Heart left ventricle (tissue), 16 donors: ENCODE data around the gene PMF1. TPM values are rescaled to one million over a fixed set of nuclear protein-coding genes. Genes with fewer than 3 reads are reported as not detected.

Experiments used
- ATAC-seq, 4 donors: fragments of 200-7000 bp; cut with Tn5 transposase; one replicate each; pipeline ENCODE4 v1.9.1; 2020 to 2022; ENCODE audit warnings: moderate library complexity in 4 of 4, mild to moderate bottlenecking in 3 of 4, moderate number of reproducible peaks in 1 of 4
- DNase-seq, 5 donors: peaks; one replicate each; pipeline ENCODE4 v3.0.0-alpha.2; 2020
- H3K27ac ChIP-seq, 12 donors: fragments of 200-600 bp; sonication (generic) in 4 of 12; one replicate each; pipeline versions ENCODE4 v1.5.0 to v1.8.0; 2016 to 2022; ENCODE audit warnings: mild to moderate bottlenecking in 2 of 12
- H3K27me3 ChIP-seq, 9 donors: fragments of 200-600 bp; sonication (generic) in 2 of 9; one replicate each; pipeline versions ENCODE4 v1.5.1 to v1.8.0; 2016 to 2022; ENCODE audit warnings: mild to moderate bottlenecking in 3 of 9
- H3K36me3 ChIP-seq, 9 donors: fragments of 200-600 bp; sonication (generic) in 2 of 9; one replicate each; pipeline versions ENCODE4 v1.5.0 to v1.8.0; 2018 to 2022; ENCODE audit warnings: mild to moderate bottlenecking in 2 of 9
- H3K4me1 ChIP-seq, 12 donors: fragments of 200-600 bp; sonication (generic) in 4 of 12; one replicate each; pipeline versions ENCODE4 v1.5.0 to v1.8.0; 2016 to 2022; ENCODE audit warnings: mild to moderate bottlenecking in 3 of 12
- H3K4me3 ChIP-seq, 12 donors: fragments of 200-600 bp; sonication (generic) in 4 of 12; one replicate each; pipeline versions ENCODE4 v1.5.0 to v1.8.0; 2017 to 2022; ENCODE audit warnings: mild to moderate bottlenecking in 9 of 12, moderate library complexity in 4 of 12
- H3K9me3 ChIP-seq, 12 donors: fragments of 200-600 bp; sonication (generic) in 4 of 12; one replicate each; pipeline versions ENCODE4 v1.5.0 to v1.8.0; 2016 to 2022; ENCODE audit warnings: mild to moderate bottlenecking in 1 of 12
- POLR2A ChIP-seq, 2 donors: fragments of 450-650 bp; IDR thresholded peaks; one replicate each; pipeline ENCODE4 v1.6.1; 2017; ENCODE audit warnings: antibody characterized with exemption in 2 of 2, mild to moderate bottlenecking in 2 of 2, moderate library complexity in 2 of 2
- WGBS, 4 donors: extraction: QIAGEN DNeasy Blood & Tissue Kit in 2 of 4; methylation state at CpG; one replicate each; pipeline versions ENCODE4 v1.1.5 to v1.1.7; 2013 to 2018; 5-methylcytosine and 5-hydroxymethylcytosine counted together
- intact Hi-C, 10 donors: fragments of 100-400 bp; cut with DNase I; formaldehyde crosslinking; loops; one replicate each; pipeline versions ENCODE4 v1.11.1 to v1.14.2; 2022
- long read RNA-seq, 3 donors: library from polyadenylated mRNA; unstranded; transcript quantifications; one replicate each; pipeline ENCODE4 v2.0.0, GENCODE V29; 2020 to 2021
- polyA plus RNA-seq, 2 donors: library from polyadenylated mRNA; stranded (reverse); fragments of 200-250 nt; gene quantifications; one replicate each; pipeline ENCODE4 v1.2.3, GENCODE V29; 2013
- total RNA-seq, 9 donors: library from RNA; depleted of rRNA in 2 of 9; stranded (reverse); fragments of >200 nt in 2 of 9; fragmentation: NEBNext Ultra II Directional in 3 of 9; extraction: Animal tissue kit (Norgen Biotek cat#: 25700) in 3 of 9; gene quantifications; one replicate each; pipeline versions ENCODE4 v1.1.0 to v1.2.4, GENCODE V29; 2016 to 2023
- TF ChIP-seq, protein P1 (sequence below), 12 donors: fragments of 200-600 bp; sonication (generic) in 4 of 12; IDR thresholded peaks; one replicate each; pipeline versions ENCODE4 v1.5.0 to v1.8.0; 2018 to 2022; ENCODE audit warnings: antibody characterized with exemption in 12 of 12, mild to moderate bottlenecking in 5 of 12
- donor health status: ischemic (EF 13 %, LVEDD 7.1; RV severe dilation, severe dysfunction).
- donor health status: healthy with polysubstance abuse.
- donor health status: DM: no; HTN: yes; CAD: no.
- donor health status: DM: no; HTN: no; CAD: no.
- donor health status: ischemic (EF 25% LVEDD 6.9; RV normal size, moderate dysfunction).
- donor health status: ischemic (EF 25% LVEDD 5.7; RV mildly dilated, moderate dysfunction).
- donor health status: healthy.
- donor health status: DM: yes; HTN: yes; CAD: no.
- donor health status: ischemic (EF 35%, LVEDD 5.7; RV mildly dilated, moderate dysfunction).
- donor health status: nonischemic (EF 11% LVEDD 7.7; RV severe dilation, severe dysfunction).
- donor health status: DM: yes; HTN: yes; CAD: no.
- donor health status: PGD.
- donor health status: ischemic (EF 29% LVEDD 5.4; RV normal size, mild dysfunction).
- donor health status: nonischemic (EF 23%, LVEDD 6.1; RV moderate dilation, normal function).

Gene PMF1
- total RNA-seq (100 to 1,000 TPM in 1 of 9 donors, 10 to 100 TPM in 8; 57.8 to 116 (median 62.4) TPM), polyA plus RNA-seq (100 to 1,000 TPM; 104 to 122 TPM)
- long read RNA-seq, donor 1, transcript PMF1-202 (5 exons, 1,068 nt): major isoform, 39 of 44 reads
- long read RNA-seq, donor 1, partial matches to known transcripts: 2 of 44 reads
- long read RNA-seq, donor 1, other reads (novel, unspliced or antisense): 2 of 44 reads
- long read RNA-seq, donor 2, transcript PMF1-202 (5 exons, 1,068 nt): major isoform, 54 of 57 reads
- long read RNA-seq, donor 2, partial matches to known transcripts: 0 of 57 reads
- long read RNA-seq, donor 2, other reads (novel, unspliced or antisense): 3 of 57 reads
- long read RNA-seq, donor 3, transcript PMF1-202 (5 exons, 1,068 nt): major isoform, 34 of 34 reads
- long read RNA-seq, donor 3, partial matches to known transcripts: 0 of 34 reads
- long read RNA-seq, donor 3, other reads (novel, unspliced or antisense): 0 of 34 reads

- intact Hi-C loops: loop anchor here in 4 of 10 donors (2.0 to 5.0 kb wide), 4 partner anchors 18 to 66 kb away; partner anchors contain the start of gene SLC25A44 (in 1 of the 4)
- H3K36me3 ChIP-seq: peaks cover 0 to 55% (median 43%) of the 10 kb centered on the region in 9 donors
- 0 to 1% (median 1%) methylated on average over 50 to 61 of the region's 61 CpGs for WGBS, 4 donors
- H3K9me3 ChIP-seq: no peaks in the 10 kb centered on the region
- H3K27me3 ChIP-seq: no peaks in the 10 kb centered on the region
- TF ChIP-seq, protein P1, sequence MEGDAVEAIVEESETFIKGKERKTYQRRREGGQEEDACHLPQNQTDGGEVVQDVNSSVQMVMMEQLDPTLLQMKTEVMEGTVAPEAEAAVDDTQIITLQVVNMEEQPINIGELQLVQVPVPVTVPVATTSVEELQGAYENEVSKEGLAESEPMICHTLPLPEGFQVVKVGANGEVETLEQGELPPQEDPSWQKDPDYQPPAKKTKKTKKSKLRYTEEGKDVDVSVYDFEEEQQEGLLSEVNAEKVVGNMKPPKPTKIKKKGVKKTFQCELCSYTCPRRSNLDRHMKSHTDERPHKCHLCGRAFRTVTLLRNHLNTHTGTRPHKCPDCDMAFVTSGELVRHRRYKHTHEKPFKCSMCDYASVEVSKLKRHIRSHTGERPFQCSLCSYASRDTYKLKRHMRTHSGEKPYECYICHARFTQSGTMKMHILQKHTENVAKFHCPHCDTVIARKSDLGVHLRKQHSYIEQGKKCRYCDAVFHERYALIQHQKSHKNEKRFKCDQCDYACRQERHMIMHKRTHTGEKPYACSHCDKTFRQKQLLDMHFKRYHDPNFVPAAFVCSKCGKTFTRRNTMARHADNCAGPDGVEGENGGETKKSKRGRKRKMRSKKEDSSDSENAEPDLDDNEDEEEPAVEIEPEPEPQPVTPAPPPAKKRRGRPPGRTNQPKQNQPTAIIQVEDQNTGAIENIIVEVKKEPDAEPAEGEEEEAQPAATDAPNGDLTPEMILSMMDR (IDR thresholded peaks at IDR 0.05): peak in 1 of 12 donors; percentile 18
- TF ChIP-seq POLR2A (IDR thresholded peaks at IDR 0.05): peak in 1 of 2 donors; percentile 82
- DNase-seq (peak; percentile 97 to 99 (median 98)), ATAC-seq (peak; percentile 98 to 99 (median 98))
- H3K27ac ChIP-seq: peak within 1 kb of the TSS; percentile 89 to 99 (median 96)
- peak within 1 kb of the TSS; percentile 45 to 84 (median 68) for H3K4me3 ChIP-seq
- peaks cover 0 to 33% (median 20%) of the 10 kb centered on the region in 12 donors for H3K4me1 ChIP-seq
Observed at GRCh38 chr1:156212833-156213643, at the start of gene PMF1. Gene PMF1 (plus strand): TSS chr1:156213007. CDS start chr1:156213016, 9 bp downstream.

DNA sequence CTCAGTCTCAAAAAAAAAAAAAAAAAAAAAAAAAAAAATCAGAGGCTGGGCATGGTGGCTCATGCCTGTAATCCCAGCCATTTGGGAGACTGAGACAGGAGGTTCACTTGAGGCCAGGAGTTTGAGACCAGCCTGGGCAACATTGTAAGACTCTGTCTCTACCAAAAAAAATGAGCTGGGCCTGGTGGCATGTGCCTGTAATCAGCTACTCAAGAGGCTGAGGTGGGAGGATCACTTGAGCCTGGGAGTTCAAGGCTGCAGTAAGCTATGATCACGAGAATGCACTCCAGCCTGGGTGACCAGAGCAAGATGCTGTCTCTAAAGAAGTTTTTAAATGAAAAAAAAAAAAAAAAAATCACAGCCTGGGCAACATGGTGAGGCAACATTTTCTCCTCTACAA is 49.1 kb upstream of the PMF1 start:
- intact Hi-C loops: loop anchor here in 2 of 10 donors (5.0 kb wide), 1 partner anchor 49 kb away; the partner anchor contains the start of gene PMF1 (in 2 of the 2)
- Histone ChIP-seq H3K36me3 (no peaks in the 10 kb centered on the region), H3K9me3 (no peaks in the 10 kb centered on the region), H3K4me3 (no peak overlapping the region), H3K27me3 (no peaks in the 10 kb centered on the region), H3K27ac (no peak overlapping the region), H3K4me1 (peaks cover 3 to 44% (median 21%) of the 10 kb centered on the region in 12 donors)
- TF ChIP-seq, protein P1 (IDR thresholded peaks at IDR 0.05): no peak
- TF ChIP-seq POLR2A (IDR thresholded peaks at IDR 0.05): no peak
- no peak for DNase-seq
- no peak for ATAC-seq
- WGBS, 4 donors: 83 to 98% (median 95%) methylated on average over 1 of the region's 1 CpG

GRCh38 chr1:156164125-156164831 is 48.5 kb upstream of the PMF1 start:
- no peak overlapping the region for H3K4me3 ChIP-seq
- H3K27ac ChIP-seq: peak overlapping the region in 1 of 12 donors; percentile 21
- no peak for DNase-seq
- 82 to 90% (median 89%) methylated on average over 6 of the region's 6 CpGs for WGBS, 4 donors
- intact Hi-C loops: loop anchor here in 2 of 10 donors (5.0 kb wide), 1 partner anchor 48 kb away; the partner anchor contains the start of gene PMF1 (in 2 of the 2)
- no peaks in the 10 kb centered on the region for H3K9me3 ChIP-seq
- no peak for ATAC-seq
- H3K27me3 ChIP-seq: no peaks in the 10 kb centered on the region
- TF ChIP-seq POLR2A (IDR thresholded peaks at IDR 0.05): no peak
- TF ChIP-seq, protein P1 (IDR thresholded peaks at IDR 0.05): no peak
- H3K4me1 ChIP-seq: peaks cover 3 to 44% (median 21%) of the 10 kb centered on the region in 12 donors
- no peaks in the 10 kb centered on the region for H3K36me3 ChIP-seq
